ENCODE measurements around the gene ROPN1L. TPM values are rescaled to one million over a fixed set of nuclear protein-coding genes. Genes with fewer than 3 reads are reported as not detected.

ROPN1L gene
- total RNA-seq, 2 donors from 2014 or later: not detected

GRCh38 chr5:10410662-10411061 lies 31.0 kb upstream of the ROPN1L start:
- TF ChIP-seq CTCF (IDR thresholded peaks at IDR 0.05): no peak
- peaks cover 20% of the 10 kb centered on the region for H3K36me3 ChIP-seq

GRCh38 chr5:10411336-10411735 lies 30.3 kb upstream of the ROPN1L start:
- no peaks in the 10 kb centered on the region for H3K27me3 ChIP-seq
- no peak overlapping the region for H3K4me3 ChIP-seq
- DNase-seq: no peak
- H3K9ac ChIP-seq (ENCODE audit: low read depth in 2 of 2, low read length in 2 of 2): no peak overlapping the region
- H3K27ac ChIP-seq: no peak overlapping the region
- H3K36me3 ChIP-seq: peaks cover 20% of the 10 kb centered on the region
- H3K9me3 ChIP-seq: no peaks in the 10 kb centered on the region
- intact Hi-C loops (cut with DNase I): loop anchor here (10.0 kb wide), 1 partner anchor 147 kb away; no protein-coding TSS in a partner anchor
- H3K4me1 ChIP-seq: no peaks in the 10 kb centered on the region
- TF ChIP-seq CTCF (IDR thresholded peaks at IDR 0.05): no peak

More at GRCh38 chr5:10410662-10411061, 31.0 kb upstream of the ROPN1L start:
- Histone ChIP-seq H3K9me3 (no peaks in the 10 kb centered on the region), H3K4me1 (no peaks in the 10 kb centered on the region), H3K9ac (ENCODE audit: low read depth in 2 of 2, low read length in 2 of 2) (no peak overlapping the region), H3K4me3 (no peak overlapping the region), H3K27me3 (no peaks in the 10 kb centered on the region), H3K27ac (no peak overlapping the region)
- no peak for DNase-seq
- intact Hi-C loops (cut with DNase I): loop anchor here (10.0 kb wide), 1 partner anchor 146 kb away; no protein-coding TSS in a partner anchor

GRCh38 chr5:10416868-10417267 lies 24.8 kb upstream of the ROPN1L start:
- intact Hi-C loops (cut with DNase I): loop anchor here (10.0 kb wide), 1 partner anchor 152 kb away; no protein-coding TSS in a partner anchor
- H3K36me3 ChIP-seq: peaks cover 24% of the 10 kb centered on the region
- H3K27me3 ChIP-seq: no peaks in the 10 kb centered on the region
- H3K9ac ChIP-seq (ENCODE audit: low read depth in 2 of 2, low read length in 2 of 2): no peak overlapping the region
- no peak overlapping the region for H3K27ac ChIP-seq
- H3K4me1 ChIP-seq: no peaks in the 10 kb centered on the region
- no peak for TF ChIP-seq CTCF (IDR thresholded peaks at IDR 0.05)
- H3K9me3 ChIP-seq: no peaks in the 10 kb centered on the region
- no peak for DNase-seq
- H3K4me3 ChIP-seq: no peak overlapping the region

GRCh38 chr5:10418654-10419345 lies 22.9 kb upstream of the ROPN1L start:
- no peak for TF ChIP-seq CTCF (IDR thresholded peaks at IDR 0.05)
- H3K27ac ChIP-seq: no peak overlapping the region
- intact Hi-C loops (cut with DNase I): loop anchor here (10.0 kb wide), 1 partner anchor 154 kb away; no protein-coding TSS in a partner anchor
- H3K9me3 ChIP-seq: no peaks in the 10 kb centered on the region
- H3K27me3 ChIP-seq: no peaks in the 10 kb centered on the region
- H3K4me3 ChIP-seq: no peak overlapping the region
- H3K4me1 ChIP-seq: no peaks in the 10 kb centered on the region
- peaks cover 23% of the 10 kb centered on the region for H3K36me3 ChIP-seq
- DNase-seq: no peak
- H3K9ac ChIP-seq (ENCODE audit: low read depth in 2 of 2, low read length in 2 of 2): no peak overlapping the region

- H3K27me3 ChIP-seq: no peaks in the 10 kb centered on the region
- no peaks in the 10 kb centered on the region for H3K4me1 ChIP-seq
- H3K36me3 ChIP-seq: peaks cover 16% of the 10 kb centered on the region
- H3K9me3 ChIP-seq: no peaks in the 10 kb centered on the region
- no peak for TF ChIP-seq CTCF (IDR thresholded peaks at IDR 0.05)
- DNase-seq: no peak
- intact Hi-C loops (cut with DNase I): loop anchor here (10.0 kb wide), 1 partner anchor 136 kb away; no protein-coding TSS in a partner anchor
- no peak overlapping the region for H3K27ac ChIP-seq
- no peak overlapping the region for H3K4me3 ChIP-seq
- H3K9ac ChIP-seq (ENCODE audit: low read depth in 2 of 2, low read length in 2 of 2): no peak overlapping the region
These were observed 21.2 kb upstream of the ROPN1L start for GRCh38 chr5:10420468-10420867.

Data from colonic mucosa (tissue), 4 donors.